K562 (cell line): ENCODE measurements around the gene SGO1. TPM values are rescaled to one million over a fixed set of nuclear protein-coding genes. Genes with fewer than 3 reads are reported as not detected.
A peak's percentile ranks its signal among the peaks of the same experiment; 100 is the strongest.

Experiments
- AFF1 ChIP-seq, 2 experiments: fragments of 450-650 bp; IDR thresholded peaks; 2 replicates each; pipeline ENCODE4 v1.6.1; 2018; ENCODE audit warnings: mild to moderate bottlenecking in 2 of 2, low read depth in 1 of 2; ENCODE audit not compliant: partially characterized antibody in 2 of 2
- ARID1B ChIP-seq: fragments of 450-650 bp; IDR thresholded peaks from 2 replicates; pipeline ENCODE4 v1.6.1; 2016; ENCODE audit warnings: antibody characterized with exemption, mild to moderate bottlenecking, inconsistent platforms
- ARID2 ChIP-seq: fragments of 450-650 bp; IDR thresholded peaks from 2 replicates; pipeline ENCODE4 v1.6.1; 2017; ENCODE audit warnings: antibody characterized with exemption, mild to moderate bottlenecking
- CREB5 ChIP-seq: fragments of 250-450 bp; sonication (Bioruptor Pico); IDR thresholded peaks from 2 replicates; pipeline ENCODE4 v1.5.0; 2020; ENCODE audit warnings: mild to moderate bottlenecking
- KLF1 ChIP-seq: fragments of 450-650 bp; IDR thresholded peaks from 2 replicates; pipeline ENCODE4 v1.6.1; 2016; ENCODE audit warnings: missing genetic modification characterization, missing compliant biosample characterization
- NCOA1 ChIP-seq: fragments of 450-650 bp; IDR thresholded peaks from 2 replicates; pipeline ENCODE4 v1.6.1; 2016; ENCODE audit warnings: low read depth
- POLR2A ChIP-seq: fragments of 450-650 bp; conservative IDR thresholded peaks from 2 replicates; pipeline ENCODE4 v1.6.1; 2016
- RBFOX2 ChIP-seq: fragments of 200-400 bp; formaldehyde crosslinking; IDR thresholded peaks from 2 replicates; pipeline ENCODE4 v1.6.1; 2017; ENCODE audit warnings: low read depth, mild to moderate bottlenecking, low read length, moderate library complexity
- STAT5A ChIP-seq: IDR thresholded peaks from 2 replicates; pipeline ENCODE4 v1.6.1; 2012; ENCODE audit warnings: low read length, inconsistent platforms, borderline replicate concordance
- USF1 ChIP-seq: sonication (generic); formaldehyde crosslinking; IDR thresholded peaks from 2 replicates; pipeline ENCODE4 v1.9.0; 2022; ENCODE audit warnings: mild to moderate bottlenecking, missing genetic modification reagents
- ZFX ChIP-seq: sonication (generic); formaldehyde crosslinking; IDR thresholded peaks from 2 replicates; pipeline ENCODE4 v1.8.0; 2022; ENCODE audit warnings: mild to moderate bottlenecking, missing genetic modification reagents, moderate library complexity
- ZNF507 ChIP-seq: conservative IDR thresholded peaks from 2 replicates; pipeline ENCODE4 v1.6.1; 2017; ENCODE audit warnings: missing genetic modification characterization, missing compliant biosample characterization
- ZNF512 ChIP-seq: IDR thresholded peaks from 2 replicates; pipeline ENCODE4 v1.6.1; 2016; ENCODE audit warnings: missing genetic modification characterization, missing compliant biosample characterization
- polyA plus RNA-seq, 8 experiments: library from polyadenylated mRNA; depleted of rRNA in 4 of 8; stranded (reverse) in 5 of 8; unstranded in 3 of 8; fragments of >200 nt; fragmentation: Nextera tagmentation in 2 of 8; fragmentation: Illumina TruSeq in 1 of 8; extraction: Ambion mirVana in 2 of 8; extraction: Trizol in 1 of 8; gene quantifications; 2 replicates each; pipeline versions ENCODE4 v1.2.1 to v1.2.3, GENCODE V29; 2011 to 2014; ENCODE audit warnings: inconsistent platforms in 1 of 8, missing spikeins in 1 of 8
- total RNA-seq, 7 experiments: library from RNA; depleted of rRNA in 6 of 7; stranded (reverse); fragments of >200 nt in 6 of 7; fragmentation: Illumina TruSeq in 2 of 7; extraction: Trizol in 2 of 7; gene quantifications; 2 replicates each; pipeline versions ENCODE4 v1.2.1 to v1.2.3, GENCODE V29; 2011 to 2021; ENCODE audit warnings: low replicate concordance in 1 of 7
- TF ChIP-seq, protein P1 (sequence below): fragments of 250-450 bp; sonication (Bioruptor Pico); IDR thresholded peaks from 2 replicates; pipeline ENCODE4 v1.4.0; 2020; ENCODE audit warnings: mild to moderate bottlenecking, moderate library complexity
- TF ChIP-seq, protein P2 (sequence below): fragments of 250-450 bp; sonication (Bioruptor Pico); IDR thresholded peaks from 2 replicates; pipeline ENCODE4 v1.9.0; 2021; ENCODE audit warnings: mild to moderate bottlenecking

The SGO1 gene
- total and polyA plus RNA-seq, 9 of the 15 experiments (the other 6 are each of a cell fraction or from before 2014, with no cell fraction given): 13.7 to 57.3 (median 28.2) TPM

GRCh38 chr3:20185679-20186599, at the start of gene SGO1 (continued):
- TF ChIP-seq, protein P1, sequence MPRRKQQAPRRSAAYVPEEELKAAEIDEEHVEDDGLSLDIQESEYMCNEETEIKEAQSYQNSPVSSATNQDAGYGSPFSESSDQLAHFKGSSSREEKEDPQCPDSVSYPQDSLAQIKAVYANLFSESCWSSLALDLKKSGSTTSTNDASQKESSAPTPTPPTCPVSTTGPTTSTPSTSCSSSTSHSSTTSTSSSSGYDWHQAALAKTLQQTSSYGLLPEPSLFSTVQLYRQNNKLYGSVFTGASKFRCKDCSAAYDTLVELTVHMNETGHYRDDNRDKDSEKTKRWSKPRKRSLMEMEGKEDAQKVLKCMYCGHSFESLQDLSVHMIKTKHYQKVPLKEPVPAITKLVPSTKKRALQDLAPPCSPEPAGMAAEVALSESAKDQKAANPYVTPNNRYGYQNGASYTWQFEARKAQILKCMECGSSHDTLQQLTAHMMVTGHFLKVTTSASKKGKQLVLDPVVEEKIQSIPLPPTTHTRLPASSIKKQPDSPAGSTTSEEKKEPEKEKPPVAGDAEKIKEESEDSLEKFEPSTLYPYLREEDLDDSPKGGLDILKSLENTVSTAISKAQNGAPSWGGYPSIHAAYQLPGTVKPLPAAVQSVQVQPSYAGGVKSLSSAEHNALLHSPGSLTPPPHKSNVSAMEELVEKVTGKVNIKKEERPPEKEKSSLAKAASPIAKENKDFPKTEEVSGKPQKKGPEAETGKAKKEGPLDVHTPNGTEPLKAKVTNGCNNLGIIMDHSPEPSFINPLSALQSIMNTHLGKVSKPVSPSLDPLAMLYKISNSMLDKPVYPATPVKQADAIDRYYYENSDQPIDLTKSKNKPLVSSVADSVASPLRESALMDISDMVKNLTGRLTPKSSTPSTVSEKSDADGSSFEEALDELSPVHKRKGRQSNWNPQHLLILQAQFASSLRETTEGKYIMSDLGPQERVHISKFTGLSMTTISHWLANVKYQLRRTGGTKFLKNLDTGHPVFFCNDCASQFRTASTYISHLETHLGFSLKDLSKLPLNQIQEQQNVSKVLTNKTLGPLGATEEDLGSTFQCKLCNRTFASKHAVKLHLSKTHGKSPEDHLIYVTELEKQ: no peak
- no peak for TF ChIP-seq CREB5 (CRISPR knock-in tag)
- TF ChIP-seq ZNF507 (tag): no peak
- TF ChIP-seq, protein P2, sequence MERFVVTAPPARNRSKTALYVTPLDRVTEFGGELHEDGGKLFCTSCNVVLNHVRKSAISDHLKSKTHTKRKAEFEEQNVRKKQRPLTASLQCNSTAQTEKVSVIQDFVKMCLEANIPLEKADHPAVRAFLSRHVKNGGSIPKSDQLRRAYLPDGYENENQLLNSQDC (CRISPR knock-in tag): peak; percentile 11; the same call in 1 of the 2 replicates
- TF ChIP-seq NCOA1: peak; percentile 30; the same call in 1 of the 2 replicates
- TF ChIP-seq POLR2A: peak; percentile 95
- peak; percentile 86 for TF ChIP-seq ZFX
- no peak; the same call in 1 of the 2 replicates for TF ChIP-seq ARID1B
- peak; percentile 61; the same call in 1 of the 2 replicates for TF ChIP-seq KLF1 (tag)
- no peak for TF ChIP-seq ARID2
- TF ChIP-seq ZNF512 (tag): no peak
- TF ChIP-seq RBFOX2: peak; percentile 99
- TF ChIP-seq AFF1 (IDR thresholded peaks at IDR 0.05; ENCODE audit: low read depth in 1 of 2, partially characterized antibody in 2 of 2): peak; percentile 38 to 70
- peak; percentile 100 for TF ChIP-seq USF1 (CRISPR knock-in tag)
- no peak for TF ChIP-seq STAT5A
